PFSK-1 (cell line): ENCODE results near the gene EPO.

ENCODE experiments used
- POLR2AphosphoS5 ChIP-seq: IDR thresholded peaks from 2 replicates; pipeline ENCODE4 v1.6.1; 2012; ENCODE audit warnings: low read depth, mild to moderate bottlenecking, control low read depth, low read length, moderate library complexity
- SIN3A ChIP-seq: IDR thresholded peaks from 2 replicates; pipeline ENCODE4 v1.6.1; 2012; ENCODE audit warnings: mild to moderate bottlenecking, low read length, moderate library complexity, borderline replicate concordance; ENCODE audit not compliant: insufficient read depth
- TAF1 ChIP-seq: IDR thresholded peaks from 2 replicates; pipeline ENCODE4 v1.6.1; 2012; ENCODE audit warnings: low read length, control low read depth, borderline replicate concordance; ENCODE audit not compliant: insufficient read depth
- TF ChIP-seq, protein P1 (sequence below), 2 experiments: IDR thresholded peaks; 2 replicates each; pipeline versions ENCODE4 v1.6.1 to v1.8.0; 2011 to 2012; ENCODE audit warnings: low read depth in 2 of 2, low read length in 2 of 2, control low read depth in 1 of 2, inconsistent platforms in 1 of 2, mild to moderate bottlenecking in 1 of 2, moderate library complexity in 1 of 2; ENCODE audit not compliant: insufficient read depth in 1 of 2

DNA sequence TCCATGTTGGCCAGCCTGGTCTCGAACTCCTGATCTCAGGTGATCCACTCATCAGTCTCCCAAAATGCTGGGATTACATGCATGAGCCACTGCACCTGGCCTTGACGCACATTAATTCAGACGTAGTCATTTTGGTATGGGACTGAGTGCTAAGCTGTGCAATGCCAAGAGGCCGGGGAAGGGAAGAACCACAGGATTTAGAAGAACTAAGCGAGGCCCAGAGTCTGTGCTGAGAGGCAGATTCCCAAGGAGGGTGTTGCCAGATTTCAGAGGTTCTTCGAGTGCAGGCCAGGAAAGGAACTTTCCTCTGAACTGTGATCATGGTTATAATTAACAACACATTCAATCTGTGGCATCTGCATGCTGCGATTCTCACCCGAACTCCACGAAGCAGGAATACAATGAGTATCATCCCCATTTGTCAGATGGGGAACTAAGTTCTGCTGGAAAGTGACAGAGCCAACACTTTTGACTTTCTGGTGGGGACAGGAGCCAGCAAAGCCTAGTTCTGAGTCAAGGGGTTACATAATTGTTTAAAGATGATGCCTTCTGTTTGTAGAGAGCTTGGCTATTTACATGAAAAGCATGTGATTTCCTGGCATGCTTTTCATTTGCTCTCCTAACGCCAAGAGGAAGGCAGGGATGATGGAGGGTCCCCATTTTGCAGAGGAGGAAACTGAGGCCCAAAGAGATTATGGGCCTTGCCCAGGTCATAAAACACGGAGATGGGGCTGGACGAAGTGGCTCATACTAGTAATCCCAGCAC, 6.9 kb downstream of the EPO start:
- TF ChIP-seq TAF1 (no peak), POLR2AphosphoS5 (no peak), SIN3A (no peak)
- TF ChIP-seq, protein P1, sequence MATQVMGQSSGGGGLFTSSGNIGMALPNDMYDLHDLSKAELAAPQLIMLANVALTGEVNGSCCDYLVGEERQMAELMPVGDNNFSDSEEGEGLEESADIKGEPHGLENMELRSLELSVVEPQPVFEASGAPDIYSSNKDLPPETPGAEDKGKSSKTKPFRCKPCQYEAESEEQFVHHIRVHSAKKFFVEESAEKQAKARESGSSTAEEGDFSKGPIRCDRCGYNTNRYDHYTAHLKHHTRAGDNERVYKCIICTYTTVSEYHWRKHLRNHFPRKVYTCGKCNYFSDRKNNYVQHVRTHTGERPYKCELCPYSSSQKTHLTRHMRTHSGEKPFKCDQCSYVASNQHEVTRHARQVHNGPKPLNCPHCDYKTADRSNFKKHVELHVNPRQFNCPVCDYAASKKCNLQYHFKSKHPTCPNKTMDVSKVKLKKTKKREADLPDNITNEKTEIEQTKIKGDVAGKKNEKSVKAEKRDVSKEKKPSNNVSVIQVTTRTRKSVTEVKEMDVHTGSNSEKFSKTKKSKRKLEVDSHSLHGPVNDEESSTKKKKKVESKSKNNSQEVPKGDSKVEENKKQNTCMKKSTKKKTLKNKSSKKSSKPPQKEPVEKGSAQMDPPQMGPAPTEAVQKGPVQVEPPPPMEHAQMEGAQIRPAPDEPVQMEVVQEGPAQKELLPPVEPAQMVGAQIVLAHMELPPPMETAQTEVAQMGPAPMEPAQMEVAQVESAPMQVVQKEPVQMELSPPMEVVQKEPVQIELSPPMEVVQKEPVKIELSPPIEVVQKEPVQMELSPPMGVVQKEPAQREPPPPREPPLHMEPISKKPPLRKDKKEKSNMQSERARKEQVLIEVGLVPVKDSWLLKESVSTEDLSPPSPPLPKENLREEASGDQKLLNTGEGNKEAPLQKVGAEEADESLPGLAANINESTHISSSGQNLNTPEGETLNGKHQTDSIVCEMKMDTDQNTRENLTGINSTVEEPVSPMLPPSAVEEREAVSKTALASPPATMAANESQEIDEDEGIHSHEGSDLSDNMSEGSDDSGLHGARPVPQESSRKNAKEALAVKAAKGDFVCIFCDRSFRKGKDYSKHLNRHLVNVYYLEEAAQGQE (IDR thresholded peaks at IDR 0.05; ENCODE audit: insufficient read depth in 1 of 2, low read depth in 2 of 2, low read length in 2 of 2), result no peak
